HFFc6 (cell line): Measurements from ENCODE around the gene APCDD1. TPM values are rescaled to one million over a fixed set of nuclear protein-coding genes. Genes with fewer than 3 reads are reported as not detected.

Experiments
- DNase-seq: peaks from one replicate; pipeline ENCODE4 v3.0.0-alpha.2; 2018
- H3K27ac Mint-ChIP-seq: 2 replicates; pipeline ENCODE4 v1.8.0; 2020; ENCODE audit warnings: mild to moderate bottlenecking, mixed read lengths
- H3K27me3 Mint-ChIP-seq: 2 replicates; pipeline ENCODE4 v1.8.0; 2021; ENCODE audit warnings: mild to moderate bottlenecking, moderate library complexity, mixed read lengths; ENCODE audit not compliant: insufficient read depth
- H3K36me3 Mint-ChIP-seq: 2 replicates; pipeline ENCODE4 v1.8.0; 2021; ENCODE audit warnings: low read depth, mixed read lengths
- H3K4me1 Mint-ChIP-seq: 2 replicates; pipeline ENCODE4 v1.8.0; 2020; ENCODE audit warnings: low read depth, mixed read lengths
- H3K4me3 Mint-ChIP-seq: 2 replicates; pipeline ENCODE4 v1.8.0; 2020; ENCODE audit warnings: mild to moderate bottlenecking, moderate library complexity, mixed read lengths
- H3K9me3 Mint-ChIP-seq: 2 replicates; pipeline ENCODE4 v1.8.0; 2020; ENCODE audit warnings: mild to moderate bottlenecking, mixed read lengths
- total RNA-seq, 6 experiments: library from RNA; stranded (reverse); fragmentation: NEBNext Ultra II Directional; extraction: Animal tissue kit (Norgen Biotek cat#: 25700); gene quantifications; 2 replicates in 1 of 6; 3 replicates in 5 of 6; pipeline ENCODE4 v1.2.3, GENCODE V29; 2021
- TF ChIP-seq, protein P1 (sequence below): fragments of 200-600 bp; sonication (generic); IDR thresholded peaks from 2 replicates; pipeline ENCODE4 v1.5.0; 2021; ENCODE audit warnings: antibody characterized with exemption, mild to moderate bottlenecking

APCDD1 gene
- total RNA-seq, 6 experiments from 2014 or later = 0.12 TPM; not detected in 5

GRCh38 chr18:10442551-10442971 lies 11.9 kb upstream of the APCDD1 start:
- no peaks in the 10 kb centered on the region for H3K36me3 Mint-ChIP-seq
- TF ChIP-seq, protein P1, sequence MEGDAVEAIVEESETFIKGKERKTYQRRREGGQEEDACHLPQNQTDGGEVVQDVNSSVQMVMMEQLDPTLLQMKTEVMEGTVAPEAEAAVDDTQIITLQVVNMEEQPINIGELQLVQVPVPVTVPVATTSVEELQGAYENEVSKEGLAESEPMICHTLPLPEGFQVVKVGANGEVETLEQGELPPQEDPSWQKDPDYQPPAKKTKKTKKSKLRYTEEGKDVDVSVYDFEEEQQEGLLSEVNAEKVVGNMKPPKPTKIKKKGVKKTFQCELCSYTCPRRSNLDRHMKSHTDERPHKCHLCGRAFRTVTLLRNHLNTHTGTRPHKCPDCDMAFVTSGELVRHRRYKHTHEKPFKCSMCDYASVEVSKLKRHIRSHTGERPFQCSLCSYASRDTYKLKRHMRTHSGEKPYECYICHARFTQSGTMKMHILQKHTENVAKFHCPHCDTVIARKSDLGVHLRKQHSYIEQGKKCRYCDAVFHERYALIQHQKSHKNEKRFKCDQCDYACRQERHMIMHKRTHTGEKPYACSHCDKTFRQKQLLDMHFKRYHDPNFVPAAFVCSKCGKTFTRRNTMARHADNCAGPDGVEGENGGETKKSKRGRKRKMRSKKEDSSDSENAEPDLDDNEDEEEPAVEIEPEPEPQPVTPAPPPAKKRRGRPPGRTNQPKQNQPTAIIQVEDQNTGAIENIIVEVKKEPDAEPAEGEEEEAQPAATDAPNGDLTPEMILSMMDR = peak; percentile 48; the same call in 1 of the 2 replicates
- H3K27ac Mint-ChIP-seq = no peak overlapping the region
- H3K27me3 Mint-ChIP-seq = peaks cover 31% of the 10 kb centered on the region
- DNase-seq = peak; percentile 20
- H3K4me3 Mint-ChIP-seq = no peak overlapping the region
- H3K9me3 Mint-ChIP-seq = no peaks in the 10 kb centered on the region
- no peaks in the 10 kb centered on the region for H3K4me1 Mint-ChIP-seq

- Mint-ChIP-seq H3K4me3 (no peak overlapping the region), H3K27ac (no peak overlapping the region), H3K27me3 (peaks cover 31% of the 10 kb centered on the region), H3K4me1 (no peaks in the 10 kb centered on the region), H3K36me3 (no peaks in the 10 kb centered on the region), H3K9me3 (no peaks in the 10 kb centered on the region)
- TF ChIP-seq, protein P1 = no peak
- DNase-seq = no peak
Measured at GRCh38 chr18:10443001-10443400, 11.4 kb upstream of the APCDD1 start.

GRCh38 chr18:10444314-10445006 lies 10.0 kb upstream of the APCDD1 start:
- TF ChIP-seq, protein P1 = no peak
- Mint-ChIP-seq H3K4me1 (no peaks in the 10 kb centered on the region), H3K27me3 (peaks cover 36% of the 10 kb centered on the region), H3K36me3 (no peaks in the 10 kb centered on the region), H3K27ac (no peak overlapping the region), H3K4me3 (no peak overlapping the region), H3K9me3 (no peaks in the 10 kb centered on the region)
- DNase-seq = no peak

DNA sequence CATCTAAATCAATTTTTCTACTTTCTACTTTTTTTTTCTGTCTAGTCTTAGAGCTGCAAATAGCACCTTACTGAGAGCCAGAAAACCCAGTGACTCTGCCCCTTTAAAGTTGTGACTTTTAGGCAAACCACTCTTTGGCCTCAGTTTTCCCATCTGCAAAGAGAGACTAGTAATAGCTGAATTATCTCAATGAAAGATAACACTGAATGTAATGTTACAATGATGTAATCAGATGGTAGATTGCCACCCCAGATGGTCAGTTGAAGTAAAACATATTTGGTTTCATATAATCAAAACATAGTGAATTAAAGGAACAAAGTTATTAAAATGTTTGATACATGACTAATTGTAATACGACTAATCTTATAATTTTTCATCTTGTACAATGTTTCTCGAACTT lies 5.0 kb upstream of the APCDD1 start:
- H3K27me3 Mint-ChIP-seq = peaks cover 35% of the 10 kb centered on the region
- no peak overlapping the region for H3K27ac Mint-ChIP-seq
- H3K4me1 Mint-ChIP-seq = no peaks in the 10 kb centered on the region
- no peak overlapping the region for H3K4me3 Mint-ChIP-seq
- no peaks in the 10 kb centered on the region for H3K36me3 Mint-ChIP-seq
- H3K9me3 Mint-ChIP-seq = no peaks in the 10 kb centered on the region
- DNase-seq = no peak
- TF ChIP-seq, protein P1 = no peak

GRCh38 chr18:10450986-10451385 lies 3.4 kb upstream of the APCDD1 start:
- Mint-ChIP-seq H3K27ac (no peak overlapping the region), H3K36me3 (peaks cover 5% of the 10 kb centered on the region), H3K4me1 (peaks cover 5% of the 10 kb centered on the region; the same call in 1 of the 2 replicates), H3K9me3 (no peaks in the 10 kb centered on the region), H3K27me3 (peaks cover 32% of the 10 kb centered on the region), H3K4me3 (no peak overlapping the region)
- DNase-seq = no peak
- TF ChIP-seq, protein P1 = no peak
